MCF 10A (cell line): Measurements from ENCODE around the gene CEP112. TPM values are rescaled to one million over a fixed set of nuclear protein-coding genes. Genes with fewer than 3 reads are reported as not detected.

ENCODE experiments used
- BruUV-seq: library from RNA; stranded (reverse); fragments of 400-500 nt; replicated peaks from 2 replicates; lab custom pipeline; 2021; lab: Mats Ljungman, UMichigan
- CTCF ChIA-PET: fragments of 300-600 bp; sonication (Branson Sonifier 250); formaldehyde crosslinking; extraction: SDS; loops from one replicate; lab custom pipeline; 2021; ENCODE audit warnings: antibody characterized with exemption, inconsistent platforms; lab: Yijun Ruan, JAX
- POLR2A ChIA-PET: fragments of 300-600, 350-650 bp; sonication (Branson Sonifier 250); formaldehyde crosslinking; extraction: SDS; loops from one replicate; lab custom pipeline; 2020; ENCODE audit warnings: antibody characterized with exemption, inconsistent platforms; lab: Yijun Ruan, JAX
- DNase-seq: peaks from one replicate; pipeline ENCODE4 v3.0.0-alpha.2; 2018; ENCODE audit not compliant: unreplicated experiment
- H3K27ac Mint-ChIP-seq: one replicate; pipeline ENCODE4 v1.8.0; 2022; ENCODE audit warnings: mild to moderate bottlenecking, low read depth, mixed read lengths; ENCODE audit not compliant: unreplicated experiment
- H3K27me3 Mint-ChIP-seq: one replicate; pipeline ENCODE4 v1.8.0; 2022; ENCODE audit warnings: mixed read lengths; ENCODE audit not compliant: insufficient read depth, unreplicated experiment
- H3K36me3 Mint-ChIP-seq: one replicate; pipeline ENCODE4 v1.8.0; 2022; ENCODE audit warnings: mild to moderate bottlenecking, moderate library complexity, mixed read lengths; ENCODE audit not compliant: insufficient read depth, unreplicated experiment
- H3K4me1 Mint-ChIP-seq: one replicate; pipeline ENCODE4 v1.8.0; 2022; ENCODE audit warnings: mixed read lengths; ENCODE audit not compliant: insufficient read depth, unreplicated experiment
- H3K4me3 Mint-ChIP-seq: one replicate; pipeline ENCODE4 v1.8.0; 2022; ENCODE audit warnings: mild to moderate bottlenecking, moderate library complexity, mixed read lengths; ENCODE audit not compliant: unreplicated experiment
- H3K9me3 Mint-ChIP-seq: one replicate; pipeline ENCODE4 v1.8.0; 2022; ENCODE audit warnings: mixed read lengths; ENCODE audit not compliant: unreplicated experiment
- intact Hi-C: fragments of 100-400 bp; cut with micrococcal nuclease; formaldehyde crosslinking; loops from 2 replicates; pipeline ENCODE4 v1.14.1; 2022
- total RNA-seq: library from RNA; stranded (reverse); gene quantifications from 2 replicates; pipeline ENCODE4 v1.2.3, GENCODE V29; 2022
- TF ChIP-seq, protein P1 (sequence below): fragments of 200-600 bp; IDR thresholded peaks from one replicate; pipeline ENCODE4 v1.8.0; 2022; ENCODE audit warnings: antibody characterized with exemption, mild to moderate bottlenecking; ENCODE audit not compliant: unreplicated experiment

CEP112 gene
- total RNA-seq, 1 experiment from 2014 or later = 8.1 TPM

DNA sequence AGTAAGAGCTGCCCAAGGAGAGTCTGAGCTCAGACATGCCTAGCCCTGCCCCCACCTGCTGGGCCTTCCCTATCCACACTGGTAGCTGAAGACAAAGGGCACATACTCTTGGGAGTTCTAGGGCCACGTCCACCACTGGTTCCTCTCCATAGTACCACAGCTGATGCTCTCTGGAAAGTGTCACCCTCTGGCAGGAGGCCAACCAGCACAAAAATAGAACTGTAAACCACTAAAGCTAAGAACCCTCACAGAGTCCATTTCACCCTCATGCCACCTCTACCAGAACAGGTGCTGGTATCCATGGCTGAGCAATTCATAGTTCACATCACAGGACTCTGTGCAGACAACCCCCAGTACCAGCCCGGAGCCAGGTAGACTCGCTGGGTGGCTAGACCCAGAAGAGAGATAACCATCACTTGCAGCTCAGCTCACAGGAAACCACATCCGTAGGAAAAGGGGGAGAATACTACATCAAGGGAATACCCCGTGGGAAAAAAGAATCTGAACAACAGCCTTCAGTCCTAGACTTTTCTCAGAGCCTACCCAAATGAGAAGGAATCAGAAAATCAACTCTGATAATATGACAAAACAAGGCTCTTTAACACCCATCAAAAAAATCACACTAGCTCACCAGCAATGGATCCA is 115.3 kb downstream of the CEP112 start:
- Mint-ChIP-seq H3K36me3 (peaks cover 5% of the 10 kb centered on the region), H3K4me1 (no peaks in the 10 kb centered on the region), H3K27me3 (no peaks in the 10 kb centered on the region), H3K27ac (no peak overlapping the region), H3K4me3 (no peak overlapping the region), H3K9me3 (no peaks in the 10 kb centered on the region)
- ChIA-PET CTCF (no interaction called here), POLR2A (no interaction called here)
- intact Hi-C loops = no loop called here
- TF ChIP-seq, protein P1, sequence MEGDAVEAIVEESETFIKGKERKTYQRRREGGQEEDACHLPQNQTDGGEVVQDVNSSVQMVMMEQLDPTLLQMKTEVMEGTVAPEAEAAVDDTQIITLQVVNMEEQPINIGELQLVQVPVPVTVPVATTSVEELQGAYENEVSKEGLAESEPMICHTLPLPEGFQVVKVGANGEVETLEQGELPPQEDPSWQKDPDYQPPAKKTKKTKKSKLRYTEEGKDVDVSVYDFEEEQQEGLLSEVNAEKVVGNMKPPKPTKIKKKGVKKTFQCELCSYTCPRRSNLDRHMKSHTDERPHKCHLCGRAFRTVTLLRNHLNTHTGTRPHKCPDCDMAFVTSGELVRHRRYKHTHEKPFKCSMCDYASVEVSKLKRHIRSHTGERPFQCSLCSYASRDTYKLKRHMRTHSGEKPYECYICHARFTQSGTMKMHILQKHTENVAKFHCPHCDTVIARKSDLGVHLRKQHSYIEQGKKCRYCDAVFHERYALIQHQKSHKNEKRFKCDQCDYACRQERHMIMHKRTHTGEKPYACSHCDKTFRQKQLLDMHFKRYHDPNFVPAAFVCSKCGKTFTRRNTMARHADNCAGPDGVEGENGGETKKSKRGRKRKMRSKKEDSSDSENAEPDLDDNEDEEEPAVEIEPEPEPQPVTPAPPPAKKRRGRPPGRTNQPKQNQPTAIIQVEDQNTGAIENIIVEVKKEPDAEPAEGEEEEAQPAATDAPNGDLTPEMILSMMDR = no peak
- no peak for DNase-seq
- BruUV-seq = no TSS peak

DNA sequence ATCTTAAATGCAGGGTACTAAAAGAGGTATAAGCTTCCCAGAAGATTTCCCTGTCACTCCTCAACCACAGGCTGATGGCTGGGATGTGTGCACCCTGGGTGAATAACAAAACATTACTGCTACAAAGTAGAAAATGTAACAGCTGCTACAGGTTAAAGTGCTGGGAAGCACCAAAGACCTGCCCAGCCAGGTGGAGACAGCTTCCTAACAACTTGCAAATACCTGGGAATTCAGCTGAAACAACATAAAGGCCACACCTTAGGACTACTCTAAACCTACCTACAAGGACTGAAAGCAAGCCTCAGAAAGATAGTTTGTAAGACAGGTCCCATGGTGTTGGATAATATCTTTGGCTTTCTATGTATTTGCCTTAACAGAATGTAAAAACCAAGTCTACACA is 118.5 kb downstream of the CEP112 start:
- no peaks in the 10 kb centered on the region for H3K4me1 Mint-ChIP-seq
- H3K27ac Mint-ChIP-seq = no peak overlapping the region
- no peak overlapping the region for H3K4me3 Mint-ChIP-seq
- no peak for DNase-seq
- no peaks in the 10 kb centered on the region for H3K36me3 Mint-ChIP-seq
- H3K9me3 Mint-ChIP-seq = no peaks in the 10 kb centered on the region
- ChIA-PET POLR2A (no interaction called here), CTCF (no interaction called here)
- H3K27me3 Mint-ChIP-seq = no peaks in the 10 kb centered on the region
- intact Hi-C loops = no loop called here
- TF ChIP-seq, protein P1 = no peak
- no TSS peak for BruUV-seq

DNA sequence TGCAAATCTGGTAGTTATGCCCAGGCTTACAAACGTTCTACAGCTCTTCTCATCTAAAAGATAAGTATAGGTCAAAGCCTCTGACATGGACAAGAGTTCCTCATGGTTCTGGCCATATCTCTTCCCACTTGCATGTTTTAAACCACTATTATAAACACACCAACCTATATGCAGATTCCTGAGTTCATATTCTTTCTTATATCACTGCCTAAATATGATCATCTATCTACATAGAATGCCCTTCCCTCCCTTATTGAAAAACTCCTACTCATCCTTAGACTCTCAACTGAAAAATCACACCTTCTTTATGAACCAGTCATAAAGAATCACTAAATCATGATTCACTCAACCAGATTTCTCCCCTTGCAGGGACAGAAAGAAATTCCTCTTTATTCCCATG is 128.2 kb downstream of the CEP112 start:
- Mint-ChIP-seq H3K27ac (no peak overlapping the region), H3K27me3 (no peaks in the 10 kb centered on the region), H3K36me3 (no peaks in the 10 kb centered on the region), H3K4me1 (no peaks in the 10 kb centered on the region), H3K9me3 (peaks cover 20% of the 10 kb centered on the region), H3K4me3 (no peak overlapping the region)
- POLR2A ChIA-PET = interaction anchor here (0.6 kb wide), 1 partner anchor 38 kb away, joined by 5 read pairs; no protein-coding TSS in a partner anchor
- no peak for DNase-seq
- CTCF ChIA-PET = no interaction called here
- TF ChIP-seq, protein P1 = no peak
- no TSS peak for BruUV-seq
- intact Hi-C loops = no loop called here

DNA sequence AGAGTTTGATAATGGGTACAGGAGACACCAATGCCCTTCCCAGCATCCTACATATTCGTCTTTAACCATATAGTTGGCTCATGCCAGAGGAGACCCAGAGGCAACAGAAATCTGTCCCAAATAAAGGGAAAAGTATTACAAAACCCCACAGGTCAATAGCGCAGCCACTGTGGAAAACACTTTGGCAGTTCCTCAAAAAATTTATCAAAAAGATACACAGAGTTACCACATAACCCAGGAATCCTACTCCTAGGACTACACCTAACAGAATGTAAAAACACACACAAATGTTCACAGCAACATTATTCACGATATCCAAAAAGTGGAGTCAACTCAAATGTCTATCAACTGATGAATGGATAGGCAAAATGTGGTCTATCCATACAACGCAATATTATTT is 135.8 kb downstream of the CEP112 start:
- H3K36me3 Mint-ChIP-seq = no peaks in the 10 kb centered on the region
- DNase-seq = no peak
- H3K4me3 Mint-ChIP-seq = no peak overlapping the region
- TF ChIP-seq, protein P1 = no peak
- H3K27me3 Mint-ChIP-seq = no peaks in the 10 kb centered on the region
- H3K27ac Mint-ChIP-seq = no peak overlapping the region
- H3K9me3 Mint-ChIP-seq = peaks cover 16% of the 10 kb centered on the region
- intact Hi-C loops = no loop called here
- no peaks in the 10 kb centered on the region for H3K4me1 Mint-ChIP-seq
- no TSS peak for BruUV-seq
- POLR2A ChIA-PET = no interaction called here
- CTCF ChIA-PET = no interaction called here
